K562 (cell line): ENCODE results near the gene CCSAP.

Source experiments
- ATF2 ChIP-seq: sonication (generic); formaldehyde crosslinking; IDR thresholded peaks from 2 replicates; pipeline ENCODE4 v1.8.1; 2022; ENCODE audit warnings: missing genetic modification reagents
- ATF3 ChIP-seq, 2 experiments: fragments of 450-650 bp in 1 of 2; sonication (generic) in 1 of 2; formaldehyde crosslinking in 1 of 2; IDR thresholded peaks in 1 of 2; conservative IDR thresholded peaks in 1 of 2; 2 replicates each; pipeline versions ENCODE4 v1.6.1 to v1.8.1; 2016 to 2023; ENCODE audit warnings: mild to moderate bottlenecking in 2 of 2, moderate library complexity in 2 of 2, inconsistent platforms in 1 of 2, missing genetic modification reagents in 1 of 2
- CTCF ChIP-seq, 3 experiments: IDR thresholded peaks in 2 of 3; conservative IDR thresholded peaks in 1 of 3; 2 replicates each; pipeline ENCODE4 v1.5.1; 2011 to 2012; ENCODE audit warnings: low read length in 3 of 3, mild to moderate bottlenecking in 3 of 3, control low read depth in 2 of 3, improper control_type of control experiment in 1 of 3, inconsistent platforms in 1 of 3, low read depth in 1 of 3, mixed read lengths in 1 of 3, moderate library complexity in 1 of 3; ENCODE audit not compliant: insufficient read depth in 2 of 3
- IRF9 ChIP-seq: fragments of 450-650 bp; IDR thresholded peaks from 2 replicates; pipeline ENCODE4 v1.6.1; 2016; ENCODE audit warnings: missing biosample characterization, missing genetic modification characterization
- MNT ChIP-seq, 2 experiments: fragments of 450-650 bp; conservative IDR thresholded peaks; 2 replicates each; pipeline ENCODE4 v1.6.1; 2017; ENCODE audit warnings: mild to moderate bottlenecking in 2 of 2, moderate library complexity in 2 of 2
- SMC3 ChIP-seq: conservative IDR thresholded peaks from 2 replicates; pipeline ENCODE4 v1.6.1; 2011; ENCODE audit warnings: low read depth, low read length, improper control_type of control experiment; ENCODE audit not compliant: insufficient read depth
- TAF1 ChIP-seq: IDR thresholded peaks from 2 replicates; pipeline ENCODE4 v1.6.1; 2011; ENCODE audit warnings: mild to moderate bottlenecking, low read length, moderate library complexity; ENCODE audit not compliant: insufficient read depth, control insufficient read depth, severe bottlenecking; ENCODE audit errors: extremely low read depth
- ZBTB8A ChIP-seq: fragments of 450-650 bp; IDR thresholded peaks from 2 replicates; pipeline ENCODE4 v1.6.1; 2018; ENCODE audit warnings: mild to moderate bottlenecking, moderate library complexity; ENCODE audit not compliant: partially characterized antibody
- ZNF143 ChIP-seq: sonication (generic); formaldehyde crosslinking; IDR thresholded peaks from 2 replicates; pipeline ENCODE4 v1.9.0; 2022; ENCODE audit warnings: mild to moderate bottlenecking, missing genetic modification reagents
- ZNF224 ChIP-seq: sonication (generic); formaldehyde crosslinking; IDR thresholded peaks from 2 replicates; pipeline ENCODE4 v1.8.0; 2022; ENCODE audit warnings: mild to moderate bottlenecking, missing genetic modification reagents
- ZNF75A ChIP-seq: fragments of 450-650 bp; formaldehyde crosslinking; IDR thresholded peaks from 2 replicates; pipeline ENCODE4 v1.4.0; 2020; ENCODE audit warnings: mild to moderate bottlenecking

GRCh38 chr1:229383188-229383587, 40.3 kb upstream of the CCSAP start:
- no peak for TF ChIP-seq IRF9
- TF ChIP-seq ZNF75A (CRISPR knock-in tag), result no peak
- no peak for TF ChIP-seq ATF3 (IDR thresholded peaks at IDR 0.05)
- TF ChIP-seq ATF3 (CRISPR knock-in tag; conservative IDR thresholded peaks at IDR 0.05), result no peak
- no peak for TF ChIP-seq MNT (conservative IDR thresholded peaks at IDR 0.05)
- TF ChIP-seq CTCF (IDR thresholded peaks at IDR 0.05 in 2 of 3, conservative IDR thresholded peaks at IDR 0.05 in 1 of 3; ENCODE audit: insufficient read depth in 2 of 3, low read depth in 1 of 3, low read length in 3 of 3), result no peak
- TF ChIP-seq SMC3, result no peak
- no peak for TF ChIP-seq ZNF143 (CRISPR knock-in tag)
- TF ChIP-seq TAF1, result no peak
- no peak for TF ChIP-seq ATF2 (CRISPR knock-in tag)
- TF ChIP-seq ZBTB8A, result no peak
- no peak for TF ChIP-seq ZNF224 (CRISPR knock-in tag)
